Esophagus squamous epithelium (tissue), 5 donors: ENCODE data around the gene SOCS6. TPM values are rescaled to one million over a fixed set of nuclear protein-coding genes. Genes with fewer than 3 reads are reported as not detected.
A peak's percentile ranks its signal among the peaks of the same experiment; 100 is the strongest.
"Not testable (repeated sequence)": the region's sequence is repeated elsewhere in the genome, so short reads cannot be mapped to it uniquely, and the experiment has no call there.

ENCODE experiments used
- DNase-seq: peaks from one replicate; lab custom pipeline; 2025; lab: John Stamatoyannopoulos, UW
- H3K27ac ChIP-seq, 4 donors: fragments of 200-600 bp; sonication (generic); one replicate each; pipeline ENCODE4 v1.5.1; 2016 to 2019; ENCODE audit warnings: mild to moderate bottlenecking in 1 of 4
- H3K27me3 ChIP-seq, 4 donors: fragments of 200-600 bp; sonication (generic); 1 replicate in 3 of 4; 2 replicates in 1 of 4; pipeline versions ENCODE4 v1.5.1 to v1.6.0; 2017 to 2021; ENCODE audit warnings: antibody characterized with exemption in 1 of 4
- H3K36me3 ChIP-seq, 3 donors: fragments of 200-600 bp; sonication (generic); one replicate each; pipeline ENCODE4 v1.5.1; 2016 to 2019
- H3K4me1 ChIP-seq, 3 donors: fragments of 200-600 bp; sonication (generic); one replicate each; pipeline ENCODE4 v1.5.1; 2017 to 2019
- H3K4me3 ChIP-seq, 4 donors: fragments of 200-600 bp; sonication (generic); 1 replicate in 3 of 4; 2 replicates in 1 of 4; pipeline ENCODE4 v1.5.1; 2016 to 2019; ENCODE audit warnings: mild to moderate bottlenecking in 2 of 4, moderate library complexity in 1 of 4
- H3K9me3 ChIP-seq, 3 donors: fragments of 200-600 bp; sonication (generic); one replicate each; pipeline ENCODE4 v1.5.1; 2016 to 2019
- CTCF ChIP-seq, 6 experiments: fragments of 450-650 bp in 4 of 6; fragments of 200-600 bp in 2 of 6; sonication (generic) in 2 of 6; IDR thresholded peaks; one replicate each; pipeline ENCODE4 v1.5.1; 2016 to 2019; ENCODE audit warnings: antibody characterized with exemption in 6 of 6, mild to moderate bottlenecking in 4 of 6, moderate library complexity in 4 of 6
- POLR2A ChIP-seq, 4 donors: fragments of 450-650 bp; IDR thresholded peaks; one replicate each; pipeline ENCODE4 v1.6.1; 2017; ENCODE audit warnings: antibody characterized with exemption in 4 of 4, mild to moderate bottlenecking in 4 of 4, moderate library complexity in 3 of 4
- WGBS, 2 donors: methylation state at CpG; one replicate each; pipeline ENCODE4 v1.1.5; 2018; 5-methylcytosine and 5-hydroxymethylcytosine counted together
- intact Hi-C: fragments of 100-400 bp; cut with DNase I; formaldehyde crosslinking; loops from one replicate; pipeline ENCODE4 v1.15.0; 2022
- total RNA-seq, 4 donors: library from RNA; depleted of rRNA; stranded (reverse); fragments of >200 nt; gene quantifications; one replicate each; pipeline ENCODE4 v1.1.0, GENCODE V29; 2016
- donor health status: DM: yes; HTN: yes; CAD: no.

Gene SOCS6, protein sequence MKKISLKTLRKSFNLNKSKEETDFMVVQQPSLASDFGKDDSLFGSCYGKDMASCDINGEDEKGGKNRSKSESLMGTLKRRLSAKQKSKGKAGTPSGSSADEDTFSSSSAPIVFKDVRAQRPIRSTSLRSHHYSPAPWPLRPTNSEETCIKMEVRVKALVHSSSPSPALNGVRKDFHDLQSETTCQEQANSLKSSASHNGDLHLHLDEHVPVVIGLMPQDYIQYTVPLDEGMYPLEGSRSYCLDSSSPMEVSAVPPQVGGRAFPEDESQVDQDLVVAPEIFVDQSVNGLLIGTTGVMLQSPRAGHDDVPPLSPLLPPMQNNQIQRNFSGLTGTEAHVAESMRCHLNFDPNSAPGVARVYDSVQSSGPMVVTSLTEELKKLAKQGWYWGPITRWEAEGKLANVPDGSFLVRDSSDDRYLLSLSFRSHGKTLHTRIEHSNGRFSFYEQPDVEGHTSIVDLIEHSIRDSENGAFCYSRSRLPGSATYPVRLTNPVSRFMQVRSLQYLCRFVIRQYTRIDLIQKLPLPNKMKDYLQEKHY
- total RNA-seq, result 10 to 100 TPM; 18.8 to 23.2 (median 19.9) TPM

- no CpG with 5 or more reads among the region's 77 CpGs for WGBS, 2 donors
- peak; percentile 4 for DNase-seq
- intact Hi-C loops, result no loop called here
- Histone ChIP-seq H3K4me3 (peak within 1 kb of the TSS; percentile 68 to 89 (median 84)), H3K27me3 (no peaks in the 10 kb centered on the region), H3K27ac (peak within 1 kb of the TSS; percentile 81 to 96 (median 94)), H3K9me3 (no peaks in the 10 kb centered on the region), H3K4me1 (peaks cover 0 to 47% (median 26%) of the 10 kb centered on the region in 3 donors), H3K36me3 (no peaks in the 10 kb centered on the region)
- TF ChIP-seq CTCF (IDR thresholded peaks at IDR 0.05) (no peak), POLR2A (IDR thresholded peaks at IDR 0.05) (peak in 2 of 4 donors; percentile 63 to 68)
These were observed at the start of gene SOCS6 for GRCh38 chr18:70288851-70289328. TSS of gene SOCS6 (plus strand) at chr18:70289045. CDS start at chr18:70324669, 35,624 bp downstream.

DNA sequence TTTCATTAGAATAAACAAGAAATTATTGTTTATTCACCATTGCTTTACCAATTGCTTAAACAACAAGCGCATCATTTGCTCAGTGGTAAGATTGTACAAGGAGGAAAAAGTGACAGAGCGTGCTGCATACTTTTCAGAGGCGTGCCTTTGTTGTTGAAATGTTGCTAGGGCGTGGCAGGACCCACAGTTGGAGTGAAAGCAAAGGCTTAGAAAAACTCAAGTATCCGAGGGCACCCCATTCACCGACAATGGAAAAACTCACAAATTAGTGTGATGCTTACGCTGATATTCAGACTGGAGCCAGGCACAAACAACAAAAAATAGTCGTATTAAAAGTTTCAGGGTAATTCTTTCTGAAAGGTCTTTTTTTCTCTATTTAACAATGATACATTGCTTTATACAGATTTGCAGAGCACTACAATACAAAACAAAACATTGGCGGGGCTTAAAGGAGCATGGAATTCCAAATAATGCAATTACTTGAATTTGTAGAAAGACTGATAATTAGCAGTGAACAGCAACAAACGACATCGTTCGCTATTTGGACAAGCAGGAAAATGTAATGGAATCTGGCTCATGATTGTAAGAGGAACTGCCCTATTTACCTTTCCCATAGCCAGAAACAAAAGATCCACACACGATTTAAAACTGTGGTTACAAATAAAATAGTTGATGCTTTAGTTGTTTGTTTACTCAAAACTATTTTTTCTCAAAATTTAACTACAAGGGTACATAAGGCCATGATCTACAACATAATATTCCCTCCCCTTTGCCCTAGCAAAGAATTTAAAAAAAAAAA, 45.5 kb upstream of the SOCS6 start:
- Histone ChIP-seq H3K27me3 (no peaks in the 10 kb centered on the region), H3K36me3 (no peaks in the 10 kb centered on the region), H3K27ac (peak overlapping the region in 1 of 4 donors; percentile 4), H3K4me1 (peaks cover 0 to 4% (median 0%) of the 10 kb centered on the region in 3 donors), H3K9me3 (no peaks in the 10 kb centered on the region), H3K4me3 (peak overlapping the region in 1 of 4 donors; percentile 16)
- no peak for DNase-seq
- intact Hi-C loops, result no loop called here
- TF ChIP-seq CTCF (IDR thresholded peaks at IDR 0.05) (no peak), POLR2A (IDR thresholded peaks at IDR 0.05) (no peak)
- WGBS, 2 donors, result 40 to 46% methylated on average over 13 of the region's 13 CpGs

- TF ChIP-seq POLR2A (IDR thresholded peaks at IDR 0.05), result no peak
- no peak for TF ChIP-seq CTCF (IDR thresholded peaks at IDR 0.05)
- intact Hi-C loops, result no loop called here
- Histone ChIP-seq H3K4me3 (no peak overlapping the region), H3K9me3 (no peaks in the 10 kb centered on the region), H3K27ac (no peak overlapping the region), H3K36me3 (no peaks in the 10 kb centered on the region), H3K27me3 (no peaks in the 10 kb centered on the region), H3K4me1 (peaks cover 0 to 4% (median 0%) of the 10 kb centered on the region in 3 donors)
- WGBS, 2 donors, result 30 to 40% methylated on average over 4 of the region's 4 CpGs
- no peak for DNase-seq
These were observed 42.8 kb upstream of the SOCS6 start for GRCh38 chr18:70246061-70246466.

DNA sequence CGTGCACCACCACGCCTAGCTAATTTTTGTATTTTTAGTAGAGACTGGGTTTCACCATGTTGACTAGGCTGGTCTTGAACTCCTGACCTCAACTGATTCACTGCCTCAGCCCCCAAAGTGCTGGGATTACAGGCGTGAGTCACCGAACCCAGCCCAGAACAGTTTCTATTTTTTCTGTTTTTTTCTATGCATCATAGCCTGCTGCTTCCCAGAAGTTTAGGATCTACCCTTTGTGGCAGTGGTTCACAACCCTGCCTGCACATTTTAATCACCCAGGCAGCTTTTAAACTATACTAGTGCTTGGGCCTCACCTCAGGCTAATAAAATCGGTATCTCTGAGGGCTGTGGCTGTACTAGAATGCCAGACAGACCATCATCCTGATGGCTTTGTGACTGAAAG, 39.7 kb upstream of the SOCS6 start:
- H3K4me1 ChIP-seq, result no peaks in the 10 kb centered on the region
- no peaks in the 10 kb centered on the region for H3K36me3 ChIP-seq
- intact Hi-C loops, result no loop called here
- TF ChIP-seq CTCF (IDR thresholded peaks at IDR 0.05), result no peak
- TF ChIP-seq POLR2A (IDR thresholded peaks at IDR 0.05), result no peak
- H3K27ac ChIP-seq, result no peak overlapping the region
- H3K27me3 ChIP-seq, result no peaks in the 10 kb centered on the region
- H3K9me3 ChIP-seq, result no peaks in the 10 kb centered on the region
- H3K4me3 ChIP-seq, result no peak overlapping the region
- DNase-seq, result no peak
- 25 to 40% methylated on average over 3 to 5 of the region's 5 CpGs for WGBS, 2 donors

- H3K4me3 ChIP-seq, H3K27me3 ChIP-seq, intact Hi-C loops, DNase-seq, H3K36me3 ChIP-seq, H3K9me3 ChIP-seq, H3K27ac ChIP-seq, H3K4me1 ChIP-seq: not testable (repeated sequence)
- WGBS, 2 donors, result 89 to 95% methylated on average over 18 of the region's 18 CpGs
These were observed 39.0 kb upstream of the SOCS6 start for GRCh38 chr18:70249861-70250260.
